Muscle of leg (tissue), 11 donors: ENCODE results near the gene RCVRN. TPM values are rescaled to one million over a fixed set of nuclear protein-coding genes. Genes with fewer than 3 reads are reported as not detected.

Experiments
- DNase-seq: peaks from one replicate; pipeline ENCODE4 v3.0.0; 2013
- H3K27ac ChIP-seq: one replicate; pipeline ENCODE4 v1.5.1; 2013; ENCODE audit warnings: mild to moderate bottlenecking, low read length, control low read depth
- H3K27me3 ChIP-seq: one replicate; pipeline ENCODE4 v1.6.1; 2013; ENCODE audit warnings: low read length; ENCODE audit not compliant: control insufficient read depth, insufficient read depth
- H3K36me3 ChIP-seq: one replicate; pipeline ENCODE4 v1.6.1; 2013; ENCODE audit warnings: low read length; ENCODE audit not compliant: control insufficient read depth, insufficient read depth
- H3K4me1 ChIP-seq: one replicate; pipeline ENCODE4 v1.6.1; 2013; ENCODE audit warnings: low read length; ENCODE audit not compliant: control insufficient read depth, insufficient read depth
- H3K4me3 ChIP-seq: one replicate; pipeline ENCODE4 v1.5.1; 2013; ENCODE audit warnings: low read length, control low read depth
- H3K9me3 ChIP-seq: replicated peaks from 2 replicates; pipeline ENCODE4 v1.6.1; 2013; ENCODE audit warnings: low read depth, low read length; ENCODE audit not compliant: control insufficient read depth
- WGBS: methylation state at CpG from one replicate; pipeline ENCODE4 v1.1.5; 2013; ENCODE audit warnings: missing lambda C conversion rate; ENCODE audit not compliant: insufficient coverage; 5-methylcytosine and 5-hydroxymethylcytosine counted together
- polyA plus RNA-seq, 8 donors: library from polyadenylated mRNA; unstranded; fragments of 120-200 nt; gene quantifications; one replicate each; pipeline versions ENCODE4 v1.2.1 to v1.2.3, GENCODE V29; 2013; ENCODE audit warnings: inconsistent platforms in 1 of 8, low replicate concordance in 1 of 8; ENCODE audit not compliant: insufficient read length in 8 of 8, insufficient read depth in 1 of 8
- total RNA-seq: library from RNA; stranded (reverse); fragments of 120-200 nt; gene quantifications from one replicate; pipeline ENCODE4 v1.2.4, GENCODE V29; 2013

The RCVRN gene
- total and polyA plus RNA-seq, 9 donors: 0.13 to 1.1 (median 0.60) TPM

DNA sequence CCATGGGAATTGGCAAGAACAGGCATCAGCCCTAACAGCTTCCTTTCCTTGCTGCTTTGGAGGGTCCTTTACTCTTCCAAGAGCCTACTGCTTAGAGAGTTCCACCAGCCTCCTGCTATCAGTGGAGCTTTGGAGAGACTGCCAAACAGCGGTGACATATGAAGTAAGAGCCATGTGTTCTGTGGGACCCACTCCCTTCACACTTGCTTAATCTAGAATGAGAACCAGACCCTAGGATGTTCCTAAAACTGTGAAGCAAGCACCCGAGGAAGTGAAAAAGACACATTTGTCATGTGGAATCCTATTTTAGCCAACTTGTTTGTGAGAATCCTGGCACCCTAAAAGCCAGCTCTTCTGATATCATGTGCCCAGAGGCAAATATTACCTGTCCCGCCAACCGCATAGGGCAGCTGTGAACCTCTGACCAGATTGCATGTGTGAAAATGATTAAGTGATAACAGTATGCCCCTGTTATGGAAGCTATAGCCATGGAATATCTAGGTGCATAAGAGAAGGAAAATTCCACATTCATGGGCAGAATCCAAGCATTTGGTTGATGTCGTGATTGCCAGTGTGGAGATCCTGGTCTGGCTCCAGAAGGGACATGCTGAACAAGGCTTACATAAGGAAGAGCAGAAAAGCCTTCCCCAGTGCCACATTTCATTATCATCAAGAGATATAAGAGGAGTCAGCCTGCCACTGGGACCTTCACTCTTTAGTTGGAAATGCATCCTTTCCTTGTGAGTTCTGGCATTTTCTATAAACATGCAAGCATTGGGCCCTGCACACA lies 18.7 kb downstream of the RCVRN start:
- WGBS: 77% methylated on average over 2 of the region's 5 CpGs
- Histone ChIP-seq H3K9me3 (peaks cover 10% of the 10 kb centered on the region), H3K27me3 (peaks cover 3% of the 10 kb centered on the region), H3K4me1 (no peaks in the 10 kb centered on the region), H3K36me3 (no peaks in the 10 kb centered on the region), H3K27ac (no peak overlapping the region), H3K4me3 (no peak overlapping the region)
- DNase-seq: no peak

- Histone ChIP-seq H3K4me1 (no peaks in the 10 kb centered on the region), H3K27ac (no peak overlapping the region), H3K4me3 (no peak overlapping the region), H3K36me3 (no peaks in the 10 kb centered on the region), H3K27me3 (no peaks in the 10 kb centered on the region), H3K9me3 (peaks cover 10% of the 10 kb centered on the region)
- DNase-seq: no peak
Observed at GRCh38 chr17:9883451-9883850, 21.6 kb downstream of the RCVRN start.

- Histone ChIP-seq H3K27me3 (no peaks in the 10 kb centered on the region), H3K27ac (no peak overlapping the region), H3K4me1 (no peaks in the 10 kb centered on the region), H3K36me3 (no peaks in the 10 kb centered on the region), H3K4me3 (no peak overlapping the region), H3K9me3 (peaks cover 10% of the 10 kb centered on the region)
- WGBS: 86% methylated on average over 3 of the region's 3 CpGs
- DNase-seq: no peak
Observed at GRCh38 chr17:9880582-9880999, 24.5 kb downstream of the RCVRN start.

- no peak overlapping the region for H3K4me3 ChIP-seq
- H3K27ac ChIP-seq: no peak overlapping the region
- H3K4me1 ChIP-seq: no peaks in the 10 kb centered on the region
- DNase-seq: no peak
- H3K36me3 ChIP-seq: no peaks in the 10 kb centered on the region
- H3K9me3 ChIP-seq: peaks cover 6% of the 10 kb centered on the region
- WGBS: 72% methylated on average over 2 of the region's 8 CpGs
- no peaks in the 10 kb centered on the region for H3K27me3 ChIP-seq
Observed at GRCh38 chr17:9878786-9879525, 26.1 kb downstream of the RCVRN start.

- H3K4me1 ChIP-seq: no peaks in the 10 kb centered on the region
- no peak for DNase-seq
- H3K27ac ChIP-seq: no peak overlapping the region
- H3K9me3 ChIP-seq: peaks cover 6% of the 10 kb centered on the region
- no peaks in the 10 kb centered on the region for H3K36me3 ChIP-seq
- H3K4me3 ChIP-seq: no peak overlapping the region
- no CpG with 5 or more reads among the region's 3 CpGs for WGBS
- no peaks in the 10 kb centered on the region for H3K27me3 ChIP-seq
Observed at GRCh38 chr17:9878356-9878755, 26.7 kb downstream of the RCVRN start.

DNA sequence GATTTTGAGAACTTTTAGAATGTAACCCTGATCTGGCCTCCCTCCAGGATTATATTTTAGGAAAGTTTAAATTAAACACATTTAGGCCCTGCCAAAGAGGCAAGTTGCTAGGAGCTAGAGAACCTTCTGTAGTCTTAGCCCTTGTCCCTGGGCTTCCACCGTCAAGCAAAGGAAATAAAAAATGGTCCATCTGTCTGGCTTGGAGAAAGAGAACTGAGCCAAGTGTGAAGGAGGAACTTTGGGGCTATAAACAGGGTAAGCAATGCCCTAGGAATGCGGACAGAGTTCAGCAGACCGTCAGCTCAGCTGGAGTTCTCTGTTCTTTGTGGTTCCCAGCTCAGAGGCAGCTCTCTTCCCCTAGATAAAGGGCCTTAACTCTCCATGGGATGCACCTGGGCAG lies 29.6 kb downstream of the RCVRN start:
- DNase-seq: no peak
- 35% methylated on average over 3 of the region's 3 CpGs for WGBS

GRCh38 chr17:9874722-9875121 lies 30.3 kb downstream of the RCVRN start:
- Histone ChIP-seq H3K27me3 (no peaks in the 10 kb centered on the region), H3K4me1 (no peaks in the 10 kb centered on the region), H3K4me3 (no peak overlapping the region), H3K27ac (no peak overlapping the region), H3K36me3 (no peaks in the 10 kb centered on the region), H3K9me3 (no peaks in the 10 kb centered on the region)
- DNase-seq: no peak
- WGBS: no CpG with 5 or more reads among the region's 3 CpGs

More for the DNA sequence above, 29.6 kb downstream of the RCVRN start:
- Histone ChIP-seq H3K27ac (no peak overlapping the region), H3K36me3 (no peaks in the 10 kb centered on the region), H3K4me3 (no peak overlapping the region), H3K9me3 (no peaks in the 10 kb centered on the region), H3K27me3 (no peaks in the 10 kb centered on the region), H3K4me1 (no peaks in the 10 kb centered on the region)

DNA sequence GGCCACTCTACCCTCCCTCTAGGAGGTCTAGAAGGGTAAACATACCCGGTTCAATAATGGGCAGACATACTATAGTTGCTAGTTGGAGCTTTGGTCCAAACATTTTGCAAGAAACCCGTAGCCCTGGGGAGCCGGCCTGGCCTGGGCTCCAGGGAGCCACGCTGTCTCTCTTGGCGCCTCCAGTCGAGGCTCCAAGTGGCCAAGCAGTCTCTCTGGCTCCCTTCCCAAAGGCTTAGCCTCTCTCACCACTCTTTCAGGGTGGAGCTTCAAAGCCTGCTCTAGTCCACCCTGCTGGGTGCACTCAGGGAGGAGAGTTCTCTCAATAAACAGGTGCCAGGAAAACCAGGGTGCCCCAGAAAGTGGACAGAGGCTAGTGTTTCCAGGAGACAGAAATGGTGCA lies 32.2 kb downstream of the RCVRN start:
- no peak overlapping the region for H3K27ac ChIP-seq
- no peak overlapping the region for H3K4me3 ChIP-seq
- 78% methylated on average over 5 of the region's 6 CpGs for WGBS
- no peaks in the 10 kb centered on the region for H3K27me3 ChIP-seq
- no peaks in the 10 kb centered on the region for H3K4me1 ChIP-seq
- no peaks in the 10 kb centered on the region for H3K36me3 ChIP-seq
- DNase-seq: no peak
- no peaks in the 10 kb centered on the region for H3K9me3 ChIP-seq

- Histone ChIP-seq H3K27ac (no peak overlapping the region), H3K36me3 (no peaks in the 10 kb centered on the region), H3K4me1 (no peaks in the 10 kb centered on the region), H3K9me3 (no peaks in the 10 kb centered on the region), H3K4me3 (no peak overlapping the region), H3K27me3 (no peaks in the 10 kb centered on the region)
- DNase-seq: no peak
- WGBS: no CpG with 5 or more reads among the region's 3 CpGs
Observed at GRCh38 chr17:9868552-9868951, 36.5 kb downstream of the RCVRN start.

GRCh38 chr17:9865586-9865985 lies 39.5 kb downstream of the RCVRN start:
- Histone ChIP-seq H3K27ac (no peak overlapping the region), H3K27me3 (no peaks in the 10 kb centered on the region), H3K9me3 (no peaks in the 10 kb centered on the region), H3K4me3 (no peak overlapping the region), H3K36me3 (no peaks in the 10 kb centered on the region), H3K4me1 (no peaks in the 10 kb centered on the region)
- no CpG with 5 or more reads among the region's 1 CpG for WGBS
- DNase-seq: no peak
